Liver (tissue), 9 donors: ENCODE measurements around the gene KIAA0513. TPM values are rescaled to one million over a fixed set of nuclear protein-coding genes. Genes with fewer than 3 reads are reported as not detected.

Experiments used
- DNase-seq: peaks from one replicate; pipeline ENCODE4 v3.0.0-alpha.2; 2017; ENCODE audit warnings: low spot score
- H3K27ac ChIP-seq, 2 donors: one replicate each; pipeline ENCODE4 v1.7.0; 2013; ENCODE audit warnings: inconsistent platforms in 2 of 2, low read length in 2 of 2, control low read depth in 1 of 2, low read depth in 1 of 2, mild to moderate bottlenecking in 1 of 2
- H3K27me3 ChIP-seq, 4 donors: one replicate each; pipeline versions ENCODE4 v1.6.1 to v1.7.0; 2013; ENCODE audit warnings: low read length in 3 of 4, inconsistent platforms in 1 of 4, mild to moderate bottlenecking in 1 of 4, moderate library complexity in 1 of 4; ENCODE audit not compliant: control insufficient read depth in 4 of 4, insufficient read depth in 4 of 4
- H3K36me3 ChIP-seq, 4 donors: one replicate each; pipeline versions ENCODE4 v1.6.1 to v1.7.0; 2013; ENCODE audit warnings: low read length in 3 of 4, mild to moderate bottlenecking in 3 of 4, low read depth in 1 of 4, moderate library complexity in 1 of 4; ENCODE audit not compliant: control insufficient read depth in 4 of 4, insufficient read depth in 3 of 4
- H3K4me1 ChIP-seq, 4 donors: one replicate each; pipeline versions ENCODE4 v1.6.1 to v1.7.0; 2013; ENCODE audit warnings: low read length in 3 of 4, mild to moderate bottlenecking in 3 of 4, moderate library complexity in 1 of 4; ENCODE audit not compliant: control insufficient read depth in 4 of 4, insufficient read depth in 4 of 4
- H3K4me3 ChIP-seq, 3 donors: one replicate each; pipeline versions ENCODE4 v1.6.1 to v1.7.0; 2013; ENCODE audit warnings: low read length in 3 of 3, control low read depth in 1 of 3, low read depth in 1 of 3, mild to moderate bottlenecking in 1 of 3
- H3K9ac ChIP-seq, 2 donors: one replicate each; pipeline ENCODE4 v1.7.0; 2013; ENCODE audit warnings: low read length in 2 of 2, mild to moderate bottlenecking in 2 of 2, moderate library complexity in 2 of 2, control low read depth in 1 of 2, low read depth in 1 of 2
- H3K9me3 ChIP-seq, 4 donors: one replicate each; pipeline versions ENCODE4 v1.6.1 to v1.7.0; 2013; ENCODE audit warnings: low read length in 3 of 4; ENCODE audit not compliant: control insufficient read depth in 4 of 4
- ATF3 ChIP-seq: IDR thresholded peaks from 2 replicates; pipeline ENCODE4 v1.6.1; 2016; ENCODE audit warnings: antibody characterized with exemption
- CTCF ChIP-seq: fragments of 150-350 bp; IDR thresholded peaks from 2 replicates; pipeline ENCODE4 v1.5.1; 2017; ENCODE audit warnings: improper control_type of control experiment, low read depth, low read length; ENCODE audit not compliant: missing input control
- EGR1 ChIP-seq, 2 donors: IDR thresholded peaks; 2 replicates each; pipeline ENCODE4 v1.6.1; 2016 to 2018; ENCODE audit warnings: antibody characterized with exemption in 2 of 2, low read depth in 2 of 2
- FOXA1 ChIP-seq: IDR thresholded peaks from 2 replicates; pipeline ENCODE4 v1.6.1; 2016; ENCODE audit warnings: antibody characterized with exemption
- FOXA2 ChIP-seq: IDR thresholded peaks from 2 replicates; pipeline ENCODE4 v1.6.1; 2016; ENCODE audit warnings: antibody characterized with exemption
- GABPA ChIP-seq, 2 donors: IDR thresholded peaks in 1 of 2; conservative IDR thresholded peaks in 1 of 2; 2 replicates each; pipeline ENCODE4 v1.6.1; 2016; ENCODE audit warnings: antibody characterized with exemption in 2 of 2, mild to moderate bottlenecking in 1 of 2, moderate library complexity in 1 of 2
- HNF4A ChIP-seq, 2 donors: conservative IDR thresholded peaks; 2 replicates each; pipeline ENCODE4 v1.6.1; 2016; ENCODE audit warnings: antibody characterized with exemption in 2 of 2, mild to moderate bottlenecking in 2 of 2
- HNF4G ChIP-seq: IDR thresholded peaks from 2 replicates; pipeline ENCODE4 v1.6.1; 2016; ENCODE audit warnings: antibody characterized with exemption
- MAX ChIP-seq: IDR thresholded peaks from 2 replicates; pipeline ENCODE4 v1.6.1; 2016; ENCODE audit warnings: antibody characterized with exemption
- NR2F2 ChIP-seq: IDR thresholded peaks from 2 replicates; pipeline ENCODE4 v1.6.1; 2016; ENCODE audit warnings: antibody characterized with exemption
- REST ChIP-seq: IDR thresholded peaks from 2 replicates; pipeline ENCODE4 v1.6.1; 2016; ENCODE audit warnings: antibody characterized with exemption, mild to moderate bottlenecking
- RXRA ChIP-seq, 2 donors: IDR thresholded peaks; 2 replicates each; pipeline ENCODE4 v1.6.1; 2017 to 2018; ENCODE audit warnings: antibody characterized with exemption in 2 of 2, mild to moderate bottlenecking in 1 of 2
- SP1 ChIP-seq: IDR thresholded peaks from 2 replicates; pipeline ENCODE4 v1.6.1; 2018; ENCODE audit warnings: antibody characterized with exemption, mild to moderate bottlenecking
- TAF1 ChIP-seq: conservative IDR thresholded peaks from 2 replicates; pipeline ENCODE4 v1.6.1; 2016; ENCODE audit warnings: antibody characterized with exemption, mild to moderate bottlenecking
- ZBTB33 ChIP-seq: IDR thresholded peaks from 2 replicates; pipeline ENCODE4 v1.6.1; 2016; ENCODE audit warnings: antibody characterized with exemption
- WGBS: extraction: QIAGEN DNeasy Blood & Tissue Kit; methylation state at CpG from one replicate; pipeline ENCODE4 v1.1.7; 2013; 5-methylcytosine and 5-hydroxymethylcytosine counted together
- polyA plus RNA-seq, 2 donors: library from polyadenylated mRNA; stranded (reverse) in 1 of 2; unstranded in 1 of 2; fragments of 200-250 nt in 1 of 2; fragments of >200 nt in 1 of 2; fragmentation: Nextera tagmentation in 1 of 2; extraction: Ambion mirVana in 1 of 2; gene quantifications; one replicate each; pipeline versions ENCODE4 v1.2.1 to v1.2.3, GENCODE V29; 2013 to 2015
- total RNA-seq, 2 donors: library from RNA; depleted of rRNA; stranded (reverse); fragments of >200 nt; gene quantifications; one replicate each; pipeline ENCODE4 v1.2.3, GENCODE V29; 2014
- donor health status: healthy.
- donor health status: healthy.
- donor health status: healthy.
- donor health status: healthy.
- donor health status: healthy.

Gene KIAA0513
- total and polyA plus RNA-seq, 4 donors = 1.5 to 5.9 (median 2.9) TPM

- H3K4me1 ChIP-seq = peaks cover 0 to 12% (median 6%) of the 10 kb centered on the region in 4 donors
- H3K27me3 ChIP-seq = no peaks in the 10 kb centered on the region
- H3K9me3 ChIP-seq = no peaks in the 10 kb centered on the region
- DNase-seq = no peak
- H3K4me3 ChIP-seq = no peak overlapping the region
- H3K36me3 ChIP-seq = no peaks in the 10 kb centered on the region
- H3K27ac ChIP-seq = no peak overlapping the region
- H3K9ac ChIP-seq = no peak overlapping the region
- 89% methylated on average over 31 of the region's 31 CpGs for WGBS
- TF ChIP-seq REST = no peak
- TF ChIP-seq RXRA (IDR thresholded peaks at IDR 0.05) = no peak
- no peak for TF ChIP-seq HNF4G
- TF ChIP-seq ATF3 = no peak
- no peak for TF ChIP-seq MAX
- TF ChIP-seq EGR1 (IDR thresholded peaks at IDR 0.05; ENCODE audit: low read depth in 2 of 2) = no peak
- TF ChIP-seq FOXA1 = no peak
- no peak for TF ChIP-seq SP1
- TF ChIP-seq GABPA (IDR thresholded peaks at IDR 0.05 in 1 of 2, conservative IDR thresholded peaks at IDR 0.05 in 1 of 2) = no peak
- no peak for TF ChIP-seq TAF1
- no peak for TF ChIP-seq HNF4A (conservative IDR thresholded peaks at IDR 0.05)
- no peak for TF ChIP-seq ZBTB33
- no peak for TF ChIP-seq NR2F2
- no peak for TF ChIP-seq CTCF
Measured at GRCh38 chr16:85088570-85089199, 61.1 kb downstream of the KIAA0513 start.

GRCh38 chr16:85089525-85089924 lies 61.9 kb downstream of the KIAA0513 start:
- Histone ChIP-seq H3K27ac (no peak overlapping the region), H3K27me3 (no peaks in the 10 kb centered on the region), H3K9me3 (no peaks in the 10 kb centered on the region), H3K4me1 (peaks cover 0 to 12% (median 6%) of the 10 kb centered on the region in 4 donors), H3K36me3 (no peaks in the 10 kb centered on the region), H3K9ac (no peak overlapping the region), H3K4me3 (no peak overlapping the region)
- DNase-seq = no peak
- 90% methylated on average over 16 of the region's 16 CpGs for WGBS
- no peak for TF ChIP-seq REST
- no peak for TF ChIP-seq ZBTB33
- no peak for TF ChIP-seq NR2F2
- TF ChIP-seq EGR1 (IDR thresholded peaks at IDR 0.05; ENCODE audit: low read depth in 2 of 2) = no peak
- no peak for TF ChIP-seq ATF3
- TF ChIP-seq FOXA1 = no peak
- TF ChIP-seq TAF1 = no peak
- no peak for TF ChIP-seq FOXA2
- no peak for TF ChIP-seq GABPA (IDR thresholded peaks at IDR 0.05 in 1 of 2, conservative IDR thresholded peaks at IDR 0.05 in 1 of 2)
- TF ChIP-seq MAX = no peak
- TF ChIP-seq HNF4A (conservative IDR thresholded peaks at IDR 0.05) = no peak
- no peak for TF ChIP-seq HNF4G
- no peak for TF ChIP-seq RXRA (IDR thresholded peaks at IDR 0.05)
